GM18951 (cell line): ENCODE results near the gene ZFAND3.

Experiments
- POLR2A ChIP-seq: IDR thresholded peaks from 4 replicates; pipeline ENCODE4 v1.6.1; 2011; ENCODE audit warnings: mild to moderate bottlenecking; ENCODE audit not compliant: insufficient read length, insufficient read depth; ENCODE audit errors: extremely low read depth
- in situ Hi-C: fragments of 300-500 bp; cut with MboI; formaldehyde crosslinking; loops from one replicate; pipeline ENCODE4 v1.12.0; 2022; ENCODE audit warnings: low sequenced_read_pairs, mixed read lengths, inconsistent platforms; ENCODE audit not compliant: unreplicated experiment

The ZFAND3 gene

DNA sequence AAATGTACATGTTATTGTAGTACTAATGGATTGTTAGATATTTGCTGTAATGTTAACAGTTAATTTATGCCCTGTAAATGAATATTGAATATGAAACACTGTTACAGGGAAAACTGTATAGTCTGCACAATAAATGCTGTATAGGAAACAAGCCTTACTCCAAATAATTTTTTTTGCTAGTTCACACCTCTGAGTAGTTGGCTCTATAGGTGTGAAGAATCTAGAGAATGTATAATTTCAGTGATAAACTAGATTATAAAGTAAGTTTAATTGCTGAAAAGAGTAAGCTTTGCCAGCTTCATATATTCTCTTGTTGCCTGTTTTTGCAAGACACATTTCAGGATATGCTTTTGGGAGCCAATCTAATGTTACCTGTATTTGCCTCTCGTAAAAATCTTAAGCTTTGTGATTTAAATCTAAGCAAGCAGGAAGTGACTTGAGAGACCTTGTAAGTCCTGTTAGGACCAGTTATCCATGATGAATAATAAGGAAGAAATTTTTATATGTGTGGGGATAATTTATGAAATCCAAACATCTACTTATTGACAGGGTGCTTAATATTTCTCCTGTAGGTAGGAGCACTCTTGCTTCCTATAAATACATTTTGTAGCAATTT, 232.4 kb downstream of the ZFAND3 start:
- no peak for TF ChIP-seq POLR2A

DNA sequence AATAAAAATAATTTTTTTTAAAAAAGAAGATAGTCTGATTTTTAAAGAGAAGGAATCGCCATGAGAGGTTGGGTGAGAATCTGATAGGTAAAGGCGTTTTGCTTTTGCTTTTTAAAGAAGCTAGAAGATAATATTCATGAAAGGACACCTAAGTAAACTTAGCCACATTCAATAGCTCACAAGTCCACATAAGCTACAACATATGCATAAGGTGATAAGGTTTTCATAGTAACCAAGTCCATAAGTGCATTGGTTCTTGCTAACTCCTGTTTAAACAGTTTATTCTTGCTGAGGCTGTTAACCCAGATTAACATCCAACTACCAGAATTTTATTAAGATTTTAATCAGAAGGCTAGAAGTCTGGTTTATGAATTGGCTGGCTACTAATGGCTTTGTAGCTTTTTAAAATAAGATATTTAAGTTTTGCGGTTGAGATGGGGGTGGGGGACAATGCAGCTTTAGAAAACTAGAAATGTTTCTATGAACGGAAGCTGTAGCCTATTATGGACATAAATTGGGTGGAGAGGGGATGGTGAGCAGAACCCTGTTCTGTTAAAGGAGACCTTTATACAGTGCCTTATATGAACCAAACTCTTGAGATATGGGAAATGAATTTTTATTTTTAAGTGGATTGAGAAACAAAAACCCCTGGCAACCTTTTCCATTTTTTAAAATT, 235.1 kb downstream of the ZFAND3 start:
- no peak for TF ChIP-seq POLR2A
- in situ Hi-C loops: no loop called here

More for the DNA sequence above, 232.4 kb downstream of the ZFAND3 start:
- in situ Hi-C loops: no loop called here

GRCh38 chr6:38055203-38055589, 235.7 kb downstream of the ZFAND3 start:
- TF ChIP-seq POLR2A: no peak
- in situ Hi-C loops: no loop called here

DNA sequence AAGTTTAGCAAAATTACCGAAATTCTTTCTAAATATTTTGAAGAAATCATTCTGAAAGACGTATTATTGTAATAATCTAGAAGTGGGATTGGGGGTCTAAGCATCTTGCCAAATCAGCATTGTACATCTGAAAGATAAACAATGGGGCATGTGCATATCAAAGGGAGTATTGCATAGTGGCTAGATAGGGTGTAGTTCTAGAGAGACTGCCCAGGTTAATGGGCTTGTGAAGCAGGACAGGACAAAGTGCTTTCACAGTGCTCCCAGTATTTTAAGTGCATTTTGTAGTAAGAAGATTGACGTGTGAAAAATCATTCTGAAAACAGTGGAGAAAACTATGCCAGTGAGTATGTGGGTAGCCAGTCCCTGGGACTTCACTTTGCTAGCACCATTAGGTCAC, 236.8 kb downstream of the ZFAND3 start:
- no peak for TF ChIP-seq POLR2A
- in situ Hi-C loops: no loop called here

GRCh38 chr6:38057994-38058393, 238.5 kb downstream of the ZFAND3 start:
- in situ Hi-C loops: no loop called here
- TF ChIP-seq POLR2A: no peak

- in situ Hi-C loops: no loop called here
Observed at GRCh38 chr6:38062066-38062465, 242.5 kb downstream of the ZFAND3 start.

GRCh38 chr6:38063973-38064372, 244.4 kb downstream of the ZFAND3 start:
- in situ Hi-C loops: no loop called here
- no peak for TF ChIP-seq POLR2A

More at GRCh38 chr6:38062066-38062465, 242.5 kb downstream of the ZFAND3 start:
- no peak for TF ChIP-seq POLR2A

- no peak for TF ChIP-seq POLR2A
- in situ Hi-C loops: no loop called here
Observed at GRCh38 chr6:38064431-38064830, 244.9 kb downstream of the ZFAND3 start.

DNA sequence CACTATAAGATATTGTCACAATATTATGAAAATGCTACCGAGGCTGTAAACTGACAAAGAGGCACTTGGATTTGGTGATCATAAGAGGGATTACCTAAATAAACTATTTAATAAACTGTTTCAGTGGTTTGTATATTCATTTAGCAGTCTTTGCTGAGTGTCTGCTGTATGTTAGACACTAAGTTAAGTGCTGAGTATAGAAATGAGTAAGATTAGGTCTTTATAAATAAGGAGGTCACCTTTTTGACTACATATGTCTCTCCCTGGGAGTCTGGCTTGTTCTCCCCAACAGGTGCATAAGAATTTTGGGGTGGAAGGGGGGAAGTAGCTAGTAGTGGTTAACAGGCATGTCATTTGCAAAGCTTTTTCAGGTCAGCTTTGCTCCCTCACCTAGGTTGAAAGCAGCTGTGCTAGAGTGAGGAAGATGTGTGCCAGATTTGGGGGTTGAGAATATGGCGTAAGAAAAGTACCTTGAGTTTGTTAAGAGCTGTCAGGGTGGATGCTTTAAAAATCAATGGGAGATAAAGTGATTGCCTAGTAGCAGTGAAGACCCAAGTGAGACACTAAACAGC, 246.3 kb downstream of the ZFAND3 start:
- TF ChIP-seq POLR2A: no peak
- in situ Hi-C loops: no loop called here

DNA sequence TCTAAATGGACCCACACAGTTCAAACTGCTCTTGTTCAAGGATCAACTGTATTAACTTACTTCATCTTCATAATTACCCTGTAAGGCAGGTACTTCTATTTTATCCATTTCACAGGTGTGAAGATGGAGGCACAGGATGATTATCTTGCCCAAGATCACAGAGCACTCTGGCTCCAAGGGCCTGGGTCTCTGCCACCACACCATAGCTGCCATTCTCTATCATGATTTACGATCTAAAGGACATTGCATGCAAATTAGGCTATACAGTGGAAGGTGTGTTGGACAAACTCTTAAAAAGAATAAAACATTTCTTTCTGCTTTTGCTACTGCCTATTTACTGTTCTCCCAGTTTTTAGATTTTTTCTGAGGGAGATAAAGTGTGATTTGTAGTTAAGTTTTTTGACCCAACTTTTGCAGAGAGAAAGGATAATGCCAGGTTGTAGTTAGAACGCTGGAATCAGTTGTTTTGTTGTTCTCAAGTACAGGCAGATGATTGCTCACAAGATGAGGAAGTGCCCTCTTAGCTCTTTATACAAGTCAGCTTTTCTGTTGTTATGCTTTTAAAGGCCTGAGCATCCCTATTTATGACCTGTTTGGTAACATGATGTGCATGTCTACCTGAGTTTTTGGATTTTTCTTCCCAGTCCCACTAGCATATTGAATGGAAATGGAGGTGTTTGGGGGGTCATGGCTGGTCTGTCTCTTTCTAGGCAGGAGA, 247.9 kb downstream of the ZFAND3 start:
- in situ Hi-C loops: no loop called here
- no peak for TF ChIP-seq POLR2A

DNA sequence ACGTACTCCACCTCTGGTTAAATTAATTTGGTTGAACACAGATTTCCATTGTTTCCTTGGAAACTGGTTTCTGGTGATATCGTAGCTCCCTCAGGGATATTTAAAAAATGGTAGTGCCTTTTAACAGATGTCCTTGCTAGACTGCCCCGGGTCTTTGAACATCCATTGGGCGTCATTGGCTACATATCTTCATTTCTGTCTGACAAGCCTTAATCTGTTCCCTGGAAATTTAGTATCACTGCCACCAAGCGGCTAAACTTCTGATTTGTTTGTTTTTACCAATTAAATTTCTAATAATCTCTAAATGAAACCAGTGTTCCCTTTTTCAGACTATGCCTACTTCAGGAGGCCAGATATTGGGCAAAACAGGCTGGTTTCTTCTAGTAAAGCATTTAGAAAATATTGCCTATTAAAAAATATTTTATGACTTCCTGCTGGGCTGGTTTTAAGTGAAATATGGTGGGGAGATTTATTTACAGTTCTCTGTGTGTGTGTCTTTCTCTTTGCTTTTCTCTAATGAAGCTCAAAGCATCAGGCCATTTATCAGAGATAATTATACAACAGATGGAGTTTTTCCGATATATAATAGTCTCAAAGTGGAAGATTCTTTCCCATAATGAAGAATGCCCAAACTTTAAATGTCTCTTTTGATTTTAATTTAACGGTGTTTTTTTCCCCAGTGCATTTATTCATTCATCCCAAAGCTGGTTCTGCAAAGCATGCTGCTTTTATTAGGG, 249.5 kb downstream of the ZFAND3 start:
- TF ChIP-seq POLR2A: no peak
- in situ Hi-C loops: no loop called here

DNA sequence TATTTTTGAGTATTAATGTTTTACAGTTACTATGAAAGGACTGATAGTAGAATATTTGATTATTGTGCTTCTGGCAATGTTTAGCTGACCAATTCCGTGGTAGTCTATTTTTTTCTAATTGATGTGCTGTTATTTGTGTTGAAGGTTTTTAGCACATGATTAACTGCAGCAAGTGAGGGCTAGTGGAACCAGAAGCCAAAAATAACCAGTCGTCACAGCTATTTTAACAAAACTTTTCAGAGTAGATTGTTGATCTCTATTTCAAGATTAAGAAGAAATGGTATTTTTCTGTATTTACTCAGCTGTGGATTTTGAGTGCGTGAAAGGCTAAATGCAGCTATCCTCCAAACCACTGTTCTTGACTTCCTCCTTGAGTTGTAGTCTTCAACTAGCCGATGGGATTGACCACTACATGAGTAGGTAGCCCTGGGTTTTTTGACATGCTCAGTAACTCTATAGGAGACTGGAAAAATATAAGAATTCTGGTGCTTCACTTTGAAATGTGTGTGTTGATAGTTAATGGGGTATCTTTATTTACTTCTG, 258.0 kb downstream of the ZFAND3 start:
- in situ Hi-C loops: no loop called here
- no peak for TF ChIP-seq POLR2A

DNA sequence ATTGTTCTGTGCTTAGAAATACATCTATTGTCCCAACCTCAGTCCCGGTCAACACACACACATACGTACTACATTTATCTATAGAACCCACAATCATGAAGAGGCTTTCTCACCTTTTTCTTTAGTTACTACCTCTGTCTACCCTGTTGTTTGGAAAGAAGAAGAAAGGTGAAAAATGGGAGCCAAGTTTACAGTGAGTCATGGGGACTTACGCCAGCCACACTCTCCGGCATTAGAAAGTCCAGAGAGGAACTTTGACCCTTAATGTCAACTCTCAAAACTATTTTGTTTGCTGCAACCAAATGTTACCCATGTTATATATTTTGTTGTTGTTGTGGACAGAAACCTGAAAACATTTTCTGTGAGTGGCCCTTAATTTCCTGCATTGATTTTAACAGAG, 259.1 kb downstream of the ZFAND3 start:
- no peak for TF ChIP-seq POLR2A
- in situ Hi-C loops: no loop called here

DNA sequence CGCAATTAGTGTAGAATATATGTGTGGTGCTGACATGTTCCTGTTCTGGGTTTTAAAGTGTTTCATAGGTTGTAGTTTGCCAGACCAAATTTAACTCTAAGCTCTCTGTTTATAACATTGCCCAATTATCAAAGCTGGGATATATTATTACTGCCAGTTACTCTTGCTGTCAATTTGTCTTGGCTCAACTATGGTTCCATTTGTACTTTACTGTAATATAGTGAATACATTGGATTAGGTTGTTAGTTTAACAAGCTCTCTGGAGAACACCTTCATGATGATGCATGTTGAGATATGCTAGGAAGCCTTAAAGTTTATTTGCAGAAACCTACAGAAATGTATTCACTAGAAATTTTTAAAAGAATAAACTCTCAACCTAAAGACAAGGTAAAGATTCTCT, 259.6 kb downstream of the ZFAND3 start:
- TF ChIP-seq POLR2A: no peak
- in situ Hi-C loops: no loop called here
